HEK293 (cell line): Measurements from ENCODE around the gene DYNLT1.

Experiments
- CTCF ChIP-seq: fragments of 450-650 bp; formaldehyde crosslinking; IDR thresholded peaks from 2 replicates; pipeline ENCODE4 v1.5.1; 2016; ENCODE audit warnings: missing biosample characterization, missing genetic modification characterization
- YY1 ChIP-seq: fragments of 450-650 bp; formaldehyde crosslinking; IDR thresholded peaks from 2 replicates; pipeline ENCODE4 v1.5.1; 2018; ENCODE audit warnings: missing biosample characterization, missing genetic modification characterization
- ZSCAN30 ChIP-seq: fragments of 450-650 bp; IDR thresholded peaks from 2 replicates; pipeline ENCODE4 v1.5.1; 2018; ENCODE audit warnings: missing biosample characterization, mild to moderate bottlenecking, missing genetic modification characterization, moderate library complexity

GRCh38 chr6:158638324-158638854 lies 6.2 kb downstream of the DYNLT1 start:
- TF ChIP-seq YY1 (tag by site-specific recombination) (no peak), CTCF (no peak), ZSCAN30 (tag by site-specific recombination) (no peak)
